ENCODE measurements around the gene SLC10A1.
A peak's percentile ranks its signal among the peaks of the same experiment; 100 is the strongest.
"Not testable (repeated sequence)": the region's sequence is repeated elsewhere in the genome, so short reads cannot be mapped to it uniquely, and the experiment has no call there.

The SLC10A1 gene

DNA sequence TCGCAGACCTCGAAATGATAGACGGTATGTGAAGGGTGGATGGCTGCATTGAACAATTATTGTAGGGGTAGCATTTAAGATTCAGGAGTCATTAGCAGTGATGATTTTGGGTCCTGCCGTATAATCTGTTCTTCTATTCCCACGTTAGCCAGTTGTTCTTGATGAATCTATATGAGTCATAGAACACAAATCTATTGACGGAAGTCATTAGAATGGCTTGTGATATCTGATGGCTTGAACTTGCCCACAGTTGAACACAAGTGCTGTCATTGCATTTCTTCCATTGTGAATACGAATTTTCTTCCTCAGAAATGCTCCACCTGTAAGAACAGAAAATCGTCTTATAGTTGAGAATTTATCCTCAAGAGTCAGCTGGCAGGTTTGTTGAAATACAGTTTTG, 28.2 kb downstream of the SLC10A1 start:
- no peak for FAIRE-seq

DNA sequence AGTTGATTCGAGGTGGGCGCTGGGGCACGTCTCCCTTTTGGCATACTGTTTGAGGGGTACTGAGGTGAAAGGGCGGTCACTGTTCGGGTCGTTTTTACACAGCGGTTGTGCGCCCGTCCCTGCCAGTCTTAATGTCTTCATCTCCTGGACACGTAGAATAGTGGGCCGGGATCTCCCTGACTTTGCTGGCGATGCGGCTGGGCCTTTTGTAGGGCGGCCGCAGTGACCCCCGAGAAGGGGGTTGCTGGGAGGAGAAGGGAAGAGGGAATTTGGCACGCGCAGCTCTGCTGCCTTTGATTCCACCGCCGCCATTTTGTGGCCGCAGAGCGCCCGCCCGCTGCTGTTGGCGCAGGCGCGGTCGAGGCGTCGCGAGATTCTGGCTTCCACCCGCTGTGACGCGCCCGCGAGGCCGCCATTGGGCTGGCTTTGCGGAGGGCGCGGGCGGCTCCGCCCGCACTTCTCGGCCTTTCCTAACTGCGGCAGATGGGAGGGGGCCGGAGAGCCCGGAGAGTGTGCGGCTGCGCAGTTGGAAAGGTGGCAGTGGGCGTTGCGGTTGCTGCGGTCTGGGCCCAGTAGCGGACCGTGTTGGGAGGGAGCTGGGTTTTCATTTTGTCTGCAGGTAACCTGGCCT, 29.6 kb downstream of the SLC10A1 start:
- FAIRE-seq, result no peak

DNA sequence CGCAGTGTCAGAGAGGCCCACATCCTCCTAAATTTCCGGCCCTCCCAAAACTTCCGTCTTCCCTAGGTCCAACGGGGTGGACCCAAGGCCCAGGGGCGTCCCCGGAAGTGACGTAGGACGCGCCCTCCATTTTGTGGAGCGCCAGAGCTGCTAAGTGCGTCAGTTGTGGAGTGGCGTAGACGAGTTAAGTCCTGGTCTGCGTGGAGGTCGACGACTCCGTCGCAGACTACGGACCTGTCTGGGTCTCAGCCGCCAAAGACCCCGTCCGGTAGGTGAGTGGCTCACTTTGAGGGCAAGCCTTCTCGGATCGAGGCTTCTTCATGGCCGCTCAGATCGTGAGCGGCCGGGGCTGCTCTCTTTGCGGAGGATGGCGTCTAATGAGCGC, 30.1 kb downstream of the SLC10A1 start, which contains the start of gene SRSF5:
Gene SRSF5, plus strand, starts transcription at position 159 of the 385 bp plus-strand sequence. CDS start 1,015 bp downstream, outside the sequence.
- FAIRE-seq, result peak; percentile 95

DNA sequence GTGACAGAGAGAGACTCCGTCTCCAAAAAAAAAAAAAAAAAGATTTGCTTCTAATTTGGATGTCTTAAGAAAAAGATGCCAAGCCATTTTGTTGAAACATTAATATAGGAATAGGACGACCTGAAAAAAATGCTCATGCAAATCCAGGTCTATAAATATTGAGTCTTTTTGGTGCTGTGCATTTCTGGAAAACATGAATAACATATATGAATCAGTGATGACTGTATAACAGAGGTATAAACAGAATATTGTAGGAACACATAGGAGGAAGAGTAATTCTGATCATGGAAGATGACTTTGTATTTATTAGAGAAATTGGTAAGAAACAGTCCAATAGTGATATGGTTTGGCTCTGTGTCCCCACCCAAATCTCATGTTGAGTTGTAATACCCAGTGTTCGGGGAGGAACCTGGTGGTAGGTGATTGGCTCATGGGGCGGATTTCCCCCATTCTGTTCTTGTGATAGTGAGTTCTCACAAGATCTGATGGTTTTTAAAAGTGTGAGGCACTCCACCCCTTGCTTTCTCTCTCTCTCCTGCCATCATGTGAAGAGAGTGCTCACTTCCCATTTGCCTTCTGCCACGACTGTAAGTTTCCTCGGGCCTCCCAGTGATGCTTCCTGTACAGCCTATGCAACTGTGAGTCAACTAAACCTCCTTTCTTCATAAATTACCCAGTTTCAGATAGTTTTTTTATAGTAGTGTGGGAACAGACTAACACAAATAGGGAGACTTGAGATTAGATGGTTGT, 33.1 kb downstream of the SLC10A1 start:
- FAIRE-seq, result no peak

DNA sequence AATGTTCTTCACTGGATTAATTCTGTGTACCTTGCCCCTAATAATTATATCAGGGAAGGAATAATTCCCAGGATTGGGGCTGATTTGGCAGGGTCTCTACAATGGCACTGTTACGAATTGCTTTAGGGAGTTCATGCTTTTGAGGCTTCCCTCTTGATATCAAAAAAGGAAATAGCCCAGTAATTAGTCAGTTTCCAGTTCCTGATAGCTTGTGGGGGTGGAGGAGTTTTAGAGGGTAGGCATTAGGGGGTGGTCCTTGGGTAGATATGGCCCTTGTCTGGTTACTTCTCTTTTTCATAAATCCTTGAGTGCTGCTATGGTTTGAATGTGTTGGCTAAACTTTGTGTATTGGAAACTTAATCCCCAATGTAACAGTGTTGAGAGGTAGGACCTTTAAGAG, 36.2 kb downstream of the SLC10A1 start:
- no peak for FAIRE-seq

DNA sequence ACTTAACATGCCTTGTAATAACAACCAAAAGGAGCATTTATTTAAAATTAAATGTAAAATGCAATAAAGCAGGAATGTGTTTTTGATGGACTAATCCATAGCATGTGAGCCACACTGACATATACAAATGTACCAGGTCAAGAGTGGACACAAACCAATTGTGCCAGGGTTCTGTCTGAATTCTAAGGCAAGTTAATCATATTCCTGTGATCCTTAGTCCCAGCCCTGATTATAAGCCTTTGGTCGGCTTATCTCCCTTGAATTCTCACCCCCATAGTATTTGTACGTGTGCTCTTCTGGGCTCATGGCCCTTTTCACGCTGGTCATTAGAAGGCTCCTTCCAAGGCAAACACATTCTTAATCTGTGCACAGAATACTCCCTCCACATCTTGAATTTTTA, 40.7 kb downstream of the SLC10A1 start:
- FAIRE-seq, result no peak

DNA sequence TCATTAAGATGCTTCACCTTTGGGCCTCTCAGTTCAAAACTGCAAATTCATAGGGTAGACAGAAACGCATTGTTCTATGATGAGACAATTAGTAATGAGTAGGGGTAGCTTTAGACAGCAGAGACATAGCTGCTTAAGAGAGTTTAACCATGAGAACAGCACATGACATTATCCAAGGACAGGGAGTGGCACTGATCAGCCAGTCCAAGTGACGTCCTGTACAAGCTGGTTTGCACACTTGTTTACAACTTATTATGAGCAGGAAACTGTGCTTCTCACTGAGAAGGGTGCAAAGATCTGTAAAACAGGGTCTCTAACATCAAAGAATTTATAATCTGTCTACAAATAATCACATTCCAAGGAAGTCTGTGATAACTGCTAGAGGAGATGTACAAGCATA, 41.3 kb downstream of the SLC10A1 start:
- FAIRE-seq, result no peak

DNA sequence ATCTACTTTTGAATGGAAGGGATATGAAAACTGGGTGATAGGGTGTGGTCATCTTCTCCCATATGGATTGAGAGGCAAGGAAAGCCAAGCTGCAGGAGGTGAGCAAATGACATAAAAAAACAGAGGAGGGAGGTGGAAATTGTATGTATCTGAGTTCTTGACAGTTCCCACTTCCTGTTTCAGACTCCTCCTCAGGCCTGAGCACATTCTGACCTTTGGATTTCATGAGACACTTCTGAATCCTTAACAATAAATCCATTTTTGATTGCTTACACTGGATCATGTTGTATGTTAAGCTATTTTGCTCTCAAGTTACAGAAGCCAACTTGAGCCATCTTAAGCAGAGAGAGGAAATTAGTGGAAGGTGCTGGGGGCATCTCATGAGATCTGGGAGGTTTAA, 41.7 kb downstream of the SLC10A1 start:
- no peak for FAIRE-seq

DNA sequence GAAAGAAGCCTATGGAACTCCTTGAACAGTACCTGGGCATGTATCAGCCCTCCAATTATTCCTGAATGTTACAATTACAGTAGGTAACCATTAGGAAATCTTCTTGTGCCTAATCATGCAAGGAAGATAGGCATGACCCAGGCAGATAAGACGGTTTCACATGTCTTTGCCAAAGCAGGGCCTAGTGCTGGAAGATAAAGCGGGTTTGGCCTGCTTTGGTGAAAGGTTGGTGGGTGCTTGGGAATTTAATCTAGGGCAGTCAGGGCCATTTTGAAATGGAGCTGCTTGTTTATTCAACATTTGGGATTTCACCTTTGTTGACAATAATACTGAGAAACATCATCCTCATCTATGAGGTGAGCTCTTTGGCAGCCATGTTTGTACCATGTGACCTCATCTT, 42.6 kb downstream of the SLC10A1 start:
- FAIRE-seq, result no peak

DNA sequence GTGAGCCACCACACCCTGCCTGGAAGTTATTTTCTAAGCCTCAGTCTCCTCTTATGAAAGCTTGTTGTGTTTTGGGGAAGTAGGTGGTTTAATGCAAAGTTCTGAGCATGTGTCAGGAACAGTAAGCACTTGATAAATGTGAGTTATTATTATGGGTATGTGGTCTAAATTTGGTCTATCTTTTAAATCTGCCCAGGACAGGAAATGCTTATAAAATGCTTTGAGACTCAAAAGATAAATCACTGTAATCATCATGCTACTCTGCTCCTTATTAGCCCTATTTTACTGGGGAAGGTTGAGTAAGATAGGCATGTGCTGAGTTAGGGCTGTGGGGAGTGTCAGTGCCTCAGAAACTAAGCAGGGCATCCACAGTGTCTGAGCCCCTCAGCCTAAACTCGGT, 43.2 kb downstream of the SLC10A1 start:
- no peak for FAIRE-seq

DNA sequence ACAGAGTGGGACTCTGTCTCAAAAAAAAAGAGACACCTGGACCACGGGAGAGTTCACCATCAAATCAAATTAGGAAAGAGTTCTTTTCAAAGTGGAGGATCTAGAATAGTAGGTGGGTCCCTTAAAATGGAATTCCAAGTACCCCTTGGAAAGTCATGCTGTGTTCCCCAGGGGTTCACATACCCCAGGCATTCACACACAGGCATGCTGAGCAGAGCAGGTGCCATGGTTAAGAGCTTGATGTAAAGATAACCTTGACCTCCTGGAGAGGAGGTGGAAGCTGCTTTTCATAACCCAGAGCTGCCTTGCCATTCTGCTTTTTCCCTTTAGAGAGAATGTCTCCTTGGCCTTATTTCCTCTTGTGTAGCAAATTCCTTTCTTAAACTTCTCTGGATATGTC, 44.3 kb downstream of the SLC10A1 start:
- FAIRE-seq, result no peak

DNA sequence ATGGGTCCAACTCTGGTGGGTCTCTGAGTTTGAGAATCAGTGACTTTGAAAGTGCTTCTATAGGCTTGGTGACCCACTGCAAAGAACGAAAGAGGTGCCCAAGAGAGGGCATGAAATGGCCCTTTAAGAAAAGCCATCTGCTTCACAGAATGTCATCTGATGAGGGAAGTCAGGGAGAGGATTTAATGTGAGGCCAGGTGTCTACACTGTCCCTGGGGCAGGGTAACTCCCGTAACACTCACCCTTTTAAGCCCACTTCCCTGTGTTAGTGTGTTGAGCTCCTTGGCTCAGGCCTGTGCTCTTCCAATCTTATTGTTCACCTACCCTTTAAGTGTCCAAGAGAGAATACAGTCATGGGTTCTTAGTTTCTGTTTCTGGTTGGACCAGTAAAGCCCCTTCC, 46.5 kb downstream of the SLC10A1 start:
- no peak for FAIRE-seq

DNA sequence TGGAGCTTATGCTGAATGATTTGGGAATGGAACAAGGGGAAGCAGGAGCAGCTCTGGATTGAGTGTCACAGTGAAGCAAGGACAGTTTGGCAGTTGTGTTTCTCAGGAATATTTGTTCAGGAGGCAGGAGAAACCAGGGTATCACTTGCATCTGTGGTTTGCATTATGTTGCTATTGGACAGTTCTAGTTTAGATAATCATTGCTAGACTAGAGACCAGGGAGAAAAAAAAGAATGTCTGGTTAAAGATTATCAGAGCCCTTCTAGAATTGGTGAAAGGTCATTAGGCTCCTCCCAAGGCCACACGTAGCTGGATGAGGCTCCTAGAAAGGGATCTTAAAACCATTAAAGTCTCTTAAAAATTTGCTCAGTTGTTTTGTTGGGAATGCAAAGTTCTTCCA, 47.1 kb downstream of the SLC10A1 start:
- no peak for FAIRE-seq

DNA sequence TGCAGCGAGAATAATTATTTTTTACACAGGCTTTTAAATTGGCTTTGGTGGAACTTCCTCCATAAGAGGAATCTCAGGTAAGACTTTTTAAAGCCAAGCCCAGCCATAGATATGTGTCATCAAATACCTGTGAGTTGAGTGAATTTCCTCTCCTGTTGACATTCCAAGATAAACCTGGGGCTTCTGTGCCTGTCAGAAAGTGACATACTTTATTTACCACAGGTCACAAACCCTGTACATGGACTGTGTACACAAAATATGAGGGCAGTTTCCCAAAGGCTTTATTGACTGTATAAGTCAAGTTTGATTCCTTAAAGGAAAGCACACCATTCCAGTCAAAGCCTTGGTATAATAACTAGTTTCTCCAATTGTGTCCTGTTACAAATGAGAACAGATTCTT, 56.0 kb downstream of the SLC10A1 start:
- FAIRE-seq, result no peak

DNA sequence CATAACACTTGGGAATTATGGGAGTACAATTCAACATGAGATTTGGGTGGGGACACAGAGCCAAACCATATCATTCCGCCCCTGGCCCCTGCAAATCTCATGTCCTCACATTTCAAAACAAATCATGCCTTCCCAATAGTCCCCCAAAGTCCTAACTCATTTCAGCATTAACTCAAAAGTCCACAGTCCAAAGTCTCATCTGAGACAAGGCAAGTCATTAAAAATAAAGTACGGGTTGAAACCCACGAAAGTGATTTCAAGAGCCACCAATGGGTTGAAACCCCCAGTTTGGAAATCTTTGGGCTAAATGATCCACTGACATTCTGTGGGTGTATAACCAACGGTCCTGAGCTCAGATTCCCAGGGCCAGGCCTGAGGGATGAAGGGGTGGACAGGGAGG, 60.6 kb downstream of the SLC10A1 start:
- not testable (repeated sequence) for FAIRE-seq

DNA sequence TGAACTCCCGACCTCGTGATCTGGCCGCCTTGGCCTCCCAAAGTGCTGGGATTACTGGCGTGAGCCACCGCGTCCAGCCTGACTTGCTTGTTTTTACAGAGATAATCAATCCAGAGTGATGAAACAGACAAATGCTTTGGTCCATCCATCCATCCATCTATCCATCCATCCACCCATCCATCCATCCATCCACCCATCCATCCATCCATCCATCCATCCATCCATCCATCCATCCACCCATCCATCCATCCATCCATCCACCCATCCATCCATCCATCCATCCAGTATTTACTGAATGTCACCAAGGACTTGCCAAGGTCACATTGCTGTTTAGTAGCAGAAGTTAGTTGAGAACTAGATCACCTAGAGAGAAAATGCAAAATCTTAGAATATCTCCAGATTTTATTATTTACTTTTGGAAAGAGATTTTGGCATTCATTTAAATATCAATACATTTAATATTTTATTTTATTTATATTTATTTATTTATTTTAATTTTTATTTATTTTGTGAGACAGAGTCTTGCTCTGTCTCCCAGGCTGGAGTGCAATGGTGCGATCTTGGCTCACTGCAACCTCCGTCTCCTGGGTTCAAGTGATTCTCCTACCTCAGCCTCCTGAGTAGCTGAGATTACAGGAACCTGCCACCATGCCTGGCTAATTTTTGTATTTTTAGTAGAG, 65.0 kb downstream of the SLC10A1 start:
- not testable (repeated sequence) for FAIRE-seq

DNA sequence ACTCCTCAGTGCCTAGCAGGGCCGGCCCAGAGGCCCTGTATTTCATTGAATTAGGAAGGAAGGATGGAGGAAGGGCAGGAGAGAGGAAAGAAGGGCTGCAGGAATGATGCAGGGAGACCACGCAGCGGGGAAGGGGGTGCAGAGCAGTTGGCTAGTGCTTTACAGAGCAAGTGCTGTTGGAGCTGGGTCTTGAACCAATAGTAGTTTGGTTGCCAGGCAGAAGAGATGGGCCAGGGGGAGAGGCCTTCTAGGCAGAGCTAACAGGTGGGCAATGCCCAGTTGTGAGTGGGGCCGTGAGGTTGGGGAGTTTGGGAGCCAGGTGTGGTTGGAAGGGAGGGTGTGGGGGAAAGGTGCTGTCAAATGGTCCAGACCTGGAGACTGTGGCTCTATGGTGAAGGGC, 69.2 kb downstream of the SLC10A1 start:
- no peak for FAIRE-seq

DNA sequence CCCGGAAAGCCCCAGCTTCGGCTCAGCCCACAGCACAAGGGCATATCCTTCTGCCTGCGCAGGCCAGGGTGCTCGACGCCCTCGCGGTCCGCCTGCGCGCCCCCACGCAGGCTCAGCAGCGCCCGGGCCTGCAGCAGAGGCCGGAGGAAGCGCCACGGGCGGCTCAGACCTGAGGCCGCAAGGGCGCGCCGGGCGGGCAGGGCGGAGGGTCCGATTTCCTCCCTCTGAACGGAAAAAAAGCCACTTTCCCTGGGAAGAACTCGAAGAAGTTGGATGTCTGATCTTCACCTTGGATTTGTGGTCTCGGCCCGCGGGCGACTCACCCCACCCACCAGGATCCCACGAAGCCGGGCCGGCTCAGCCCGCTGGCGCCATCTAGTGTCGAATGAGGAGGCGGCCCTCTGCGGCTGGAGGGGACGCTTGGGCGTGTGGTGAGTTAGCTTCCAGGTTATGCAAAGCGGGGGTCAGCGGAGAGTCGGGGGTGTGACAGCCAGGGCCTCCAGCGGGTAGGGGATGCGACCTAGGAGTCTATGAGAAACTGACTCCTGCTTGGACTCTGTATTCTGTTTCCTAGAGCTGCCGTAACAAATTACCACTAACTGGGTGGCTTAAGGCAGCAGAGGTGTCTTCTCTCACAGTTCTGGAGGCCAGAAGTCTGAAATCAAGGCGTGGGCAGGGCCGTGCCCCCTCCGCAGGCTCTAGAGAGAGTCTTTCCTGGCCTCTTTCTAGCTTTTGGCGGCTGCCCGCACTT, 70.1 kb downstream of the SLC10A1 start:
- no peak for FAIRE-seq

Data from endometrium (tissue), 2 donors.